ENCODE measurements around the gene LTA. TPM values are rescaled to one million over a fixed set of nuclear protein-coding genes. Genes with fewer than 3 reads are reported as not detected.

The LTA gene
- total and polyA plus RNA-seq, 8 donors, result 0.05 to 1.3 (median 0.14) TPM; not detected in 4

DNA sequence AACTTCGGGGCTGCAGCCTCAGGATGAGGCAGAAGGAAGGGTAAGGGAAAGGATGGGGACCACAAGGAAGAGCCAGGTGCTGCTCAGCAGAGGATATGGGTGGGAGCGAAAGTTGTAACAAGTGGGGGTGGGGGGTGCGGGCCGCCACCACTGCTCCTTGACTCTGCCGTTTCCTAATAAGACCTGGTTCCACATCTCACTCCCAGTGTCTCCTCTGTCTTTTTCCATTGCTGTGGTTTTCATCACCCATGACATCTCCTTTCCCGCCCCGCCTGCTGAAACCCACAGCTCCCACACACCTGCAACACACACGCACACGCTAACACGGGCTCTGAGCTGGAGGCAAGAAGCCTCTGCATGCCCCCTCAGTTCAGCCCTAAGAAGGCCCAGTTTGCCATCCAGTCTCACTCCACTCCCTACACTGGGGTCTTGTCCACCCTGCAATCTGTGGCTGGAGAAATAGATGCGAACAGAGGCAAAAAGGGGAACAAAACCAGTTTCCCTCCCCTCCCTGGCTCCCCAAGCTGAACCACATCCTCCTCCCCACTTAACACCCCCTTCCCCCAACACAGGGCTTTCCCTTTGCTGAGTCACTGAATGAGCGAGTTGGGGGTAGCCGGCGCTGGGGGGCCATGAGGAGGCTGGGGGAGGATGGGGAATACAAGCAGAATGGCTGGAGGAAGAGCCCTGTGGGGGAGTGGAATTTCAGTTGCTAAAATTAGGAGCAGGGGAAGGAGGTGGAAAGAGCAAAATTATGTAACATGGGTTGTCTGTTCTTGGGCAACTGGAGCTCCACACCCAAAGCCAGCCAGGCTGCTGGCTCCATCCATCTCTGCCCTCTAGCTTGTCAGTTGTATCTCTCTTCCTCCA is 13.2 kb upstream of the LTA start:
- peaks cover 0 to 7% (median 0%) of the 10 kb centered on the region in 3 donors for H3K4me1 ChIP-seq
- H3K27ac ChIP-seq, result no peak overlapping the region
- intact Hi-C loops (cut with DNase I), result no loop called here
- H3K9me3 ChIP-seq, result no peaks in the 10 kb centered on the region
- no peak for FAIRE-seq
- peaks cover 0 to 20% (median 8%) of the 10 kb centered on the region in 3 donors for H3K36me3 ChIP-seq
- WGBS, 2 donors, result 84 to 91% methylated on average over 14 of the region's 14 CpGs
- peak in 1 of 6 donors; percentile 40 for DNase-seq
- ATAC-seq, result peak in 3 of 4 donors; percentile 21 to 66 (median 65)
- no peaks in the 10 kb centered on the region for H3K27me3 ChIP-seq
- no peak overlapping the region for H3K4me3 ChIP-seq
- TF ChIP-seq, protein P1, sequence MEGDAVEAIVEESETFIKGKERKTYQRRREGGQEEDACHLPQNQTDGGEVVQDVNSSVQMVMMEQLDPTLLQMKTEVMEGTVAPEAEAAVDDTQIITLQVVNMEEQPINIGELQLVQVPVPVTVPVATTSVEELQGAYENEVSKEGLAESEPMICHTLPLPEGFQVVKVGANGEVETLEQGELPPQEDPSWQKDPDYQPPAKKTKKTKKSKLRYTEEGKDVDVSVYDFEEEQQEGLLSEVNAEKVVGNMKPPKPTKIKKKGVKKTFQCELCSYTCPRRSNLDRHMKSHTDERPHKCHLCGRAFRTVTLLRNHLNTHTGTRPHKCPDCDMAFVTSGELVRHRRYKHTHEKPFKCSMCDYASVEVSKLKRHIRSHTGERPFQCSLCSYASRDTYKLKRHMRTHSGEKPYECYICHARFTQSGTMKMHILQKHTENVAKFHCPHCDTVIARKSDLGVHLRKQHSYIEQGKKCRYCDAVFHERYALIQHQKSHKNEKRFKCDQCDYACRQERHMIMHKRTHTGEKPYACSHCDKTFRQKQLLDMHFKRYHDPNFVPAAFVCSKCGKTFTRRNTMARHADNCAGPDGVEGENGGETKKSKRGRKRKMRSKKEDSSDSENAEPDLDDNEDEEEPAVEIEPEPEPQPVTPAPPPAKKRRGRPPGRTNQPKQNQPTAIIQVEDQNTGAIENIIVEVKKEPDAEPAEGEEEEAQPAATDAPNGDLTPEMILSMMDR (IDR thresholded peaks at IDR 0.05), result no peak

DNA sequence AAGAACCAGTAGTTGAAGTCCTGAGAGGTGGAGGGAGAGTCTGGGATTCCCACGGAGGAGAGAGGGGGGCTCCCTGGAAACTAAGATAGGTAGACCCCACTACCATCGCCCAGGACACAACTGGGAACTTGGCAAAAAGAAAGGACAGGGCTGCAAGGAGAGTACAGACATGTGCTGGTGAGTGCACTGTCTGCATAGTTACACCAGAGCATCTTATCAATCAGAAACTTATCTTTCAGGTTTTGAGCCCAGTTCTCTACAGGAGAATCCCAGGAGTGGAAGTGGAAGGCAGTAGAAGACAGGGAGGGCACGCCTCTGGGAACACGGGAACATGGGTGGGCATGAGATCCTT is 12.5 kb upstream of the LTA start:
- Histone ChIP-seq H3K9me3 (no peaks in the 10 kb centered on the region), H3K4me1 (peaks cover 0 to 7% (median 0%) of the 10 kb centered on the region in 3 donors), H3K27ac (peak overlapping the region in 2 of 4 donors; percentile 5 to 37), H3K27me3 (no peaks in the 10 kb centered on the region), H3K36me3 (peaks cover 0 to 20% (median 8%) of the 10 kb centered on the region in 3 donors), H3K4me3 (no peak overlapping the region)
- intact Hi-C loops (cut with DNase I), result no loop called here
- FAIRE-seq, result no peak
- TF ChIP-seq, protein P1 (IDR thresholded peaks at IDR 0.05), result no peak
- DNase-seq, result no peak
- WGBS, 2 donors, result 72 to 85% methylated on average over 4 of the region's 4 CpGs
- no peak for ATAC-seq

DNA sequence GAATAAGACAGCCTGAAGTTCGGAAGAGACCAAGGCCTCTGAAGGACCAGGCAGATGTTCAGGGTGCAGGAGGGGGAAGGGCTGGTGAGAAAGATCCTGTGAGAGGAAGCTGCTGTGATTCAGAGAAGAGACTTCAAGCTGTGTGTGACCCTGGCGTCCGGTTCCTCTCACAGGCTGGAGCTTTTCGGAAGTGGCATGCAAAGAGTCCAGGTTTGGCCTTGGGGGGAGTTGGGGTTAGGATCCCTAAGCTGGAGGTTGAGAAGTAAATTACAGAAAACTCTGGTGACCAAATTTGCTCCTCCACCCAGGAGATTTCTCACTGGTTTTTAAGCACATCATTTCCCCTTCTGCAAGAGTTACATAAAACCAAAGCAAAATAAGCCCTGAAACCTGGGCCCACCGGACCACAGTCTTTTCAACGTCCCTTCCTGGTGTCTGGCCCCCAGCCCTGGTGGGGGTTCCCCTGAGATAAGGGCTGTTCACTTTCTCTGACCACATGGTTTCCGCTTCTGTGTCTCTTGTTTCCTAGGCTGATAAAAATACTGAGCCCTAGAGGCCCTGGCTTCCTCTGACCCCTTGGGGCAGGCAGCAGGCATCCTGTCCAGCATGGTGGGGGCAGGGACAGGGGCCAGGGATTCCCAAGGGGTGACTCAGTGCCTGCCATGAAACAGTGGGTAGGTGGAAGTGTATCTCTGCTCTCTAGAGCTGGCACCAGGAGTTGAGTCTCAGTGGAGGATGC is 12.0 kb upstream of the LTA start:
- Histone ChIP-seq H3K27me3 (no peaks in the 10 kb centered on the region), H3K4me1 (peaks cover 0 to 7% (median 0%) of the 10 kb centered on the region in 3 donors), H3K36me3 (peaks cover 0 to 20% (median 8%) of the 10 kb centered on the region in 3 donors), H3K27ac (peak overlapping the region in 2 of 4 donors; percentile 5 to 37), H3K9me3 (no peaks in the 10 kb centered on the region), H3K4me3 (no peak overlapping the region)
- ATAC-seq (peak in 3 of 4 donors; percentile 33 to 68 (median 65)), FAIRE-seq (no peak), DNase-seq (peak in 1 of 6 donors; percentile 46)
- intact Hi-C loops (cut with DNase I), result no loop called here
- WGBS, 2 donors, result 79 to 85% methylated on average over 7 of the region's 7 CpGs
- TF ChIP-seq, protein P1 (IDR thresholded peaks at IDR 0.05), result no peak

DNA sequence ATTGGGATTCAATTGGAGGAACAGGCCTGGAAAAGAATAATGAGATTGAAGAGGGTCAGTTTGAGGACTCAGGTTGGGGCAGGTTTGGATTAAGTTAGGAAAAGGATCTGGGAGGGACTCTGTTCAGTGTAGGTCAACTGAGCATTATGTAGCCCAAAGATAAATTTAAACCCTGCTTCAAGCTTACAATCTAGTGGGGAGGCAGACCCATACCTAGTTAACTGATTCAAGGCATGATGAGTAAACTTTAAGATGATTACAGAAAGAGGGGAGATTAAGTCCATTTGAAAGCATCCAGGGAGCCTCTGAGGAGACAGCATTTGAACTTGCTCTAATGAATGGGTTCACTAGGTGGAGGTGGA is 11.4 kb upstream of the LTA start:
- peak overlapping the region in 1 of 4 donors; percentile 37 for H3K27ac ChIP-seq
- H3K9me3 ChIP-seq, result no peaks in the 10 kb centered on the region
- H3K27me3 ChIP-seq, result no peaks in the 10 kb centered on the region
- FAIRE-seq, result no peak
- H3K4me3 ChIP-seq, result no peak overlapping the region
- H3K4me1 ChIP-seq, result peaks cover 0 to 7% (median 0%) of the 10 kb centered on the region in 3 donors
- peaks cover 0 to 20% (median 8%) of the 10 kb centered on the region in 3 donors for H3K36me3 ChIP-seq
- intact Hi-C loops (cut with DNase I), result no loop called here
- no peak for DNase-seq
- TF ChIP-seq, protein P1 (IDR thresholded peaks at IDR 0.05), result no peak
- ATAC-seq, result no peak

All from pancreas (tissue), 10 donors.